DND-41 (cell line): ENCODE measurements around the gene GRIA1.
"Not testable (repeated sequence)": the region's sequence is repeated elsewhere in the genome, so short reads cannot be mapped to it uniquely, and the experiment has no call there.

ENCODE experiments used
- ATAC-seq: fragments of 200-7000 bp; cut with Tn5 transposase; 3 replicates; pipeline ENCODE4 v1.9.1; 2021; ENCODE audit warnings: low read depth; ENCODE audit not compliant: insufficient read depth
- DNase-seq: peaks from one replicate; pipeline ENCODE4 v3.0.0-alpha.2; 2020
- H2AFZ ChIP-seq: 2 replicates; pipeline ENCODE4 v1.6.0; 2012; ENCODE audit warnings: low read depth, low read length
- H3K27ac ChIP-seq: 2 replicates; pipeline ENCODE4 v1.5.1; 2012; ENCODE audit warnings: low read length, inconsistent platforms
- H3K27me3 ChIP-seq: fragments of 200-600 bp; sonication (generic); 2 replicates; pipeline ENCODE4 v1.6.0; 2012; ENCODE audit warnings: low read length, mild to moderate bottlenecking, inconsistent platforms; ENCODE audit not compliant: insufficient read depth, poor library complexity
- H3K36me3 ChIP-seq: 2 replicates; pipeline ENCODE4 v1.5.1; 2012; ENCODE audit warnings: low read length, inconsistent platforms; ENCODE audit not compliant: insufficient read depth
- H3K4me1 ChIP-seq: 2 replicates; pipeline ENCODE4 v1.5.1; 2012; ENCODE audit warnings: mild to moderate bottlenecking, low read length; ENCODE audit not compliant: insufficient read depth
- H3K4me2 ChIP-seq: 2 replicates; pipeline ENCODE4 v1.6.0; 2012; ENCODE audit warnings: mild to moderate bottlenecking, moderate library complexity, low read length, inconsistent platforms; ENCODE audit not compliant: insufficient read depth
- H3K4me3 ChIP-seq, 2 experiments: fragments of 200-600 bp in 1 of 2; shearing (Covaris generic) in 1 of 2; 2 replicates each; pipeline ENCODE4 v1.5.1; 2012 to 2016; ENCODE audit warnings: inconsistent platforms in 2 of 2, low read length in 2 of 2, mild to moderate bottlenecking in 2 of 2, low read depth in 1 of 2, moderate library complexity in 1 of 2
- H3K79me2 ChIP-seq: 2 replicates; pipeline ENCODE4 v1.6.0; 2012; ENCODE audit warnings: low read length, inconsistent platforms; ENCODE audit not compliant: insufficient read depth
- H3K9ac ChIP-seq: 2 replicates; pipeline ENCODE4 v1.6.0; 2012; ENCODE audit warnings: low read depth, mild to moderate bottlenecking, inconsistent platforms, low read length, moderate library complexity
- H3K9me3 ChIP-seq: 2 replicates; pipeline ENCODE4 v1.5.1; 2012; ENCODE audit warnings: low read length, moderate library complexity, mild to moderate bottlenecking, inconsistent platforms; ENCODE audit not compliant: insufficient read depth, severe bottlenecking
- H4K20me1 ChIP-seq: 2 replicates; pipeline ENCODE4 v1.6.0; 2012; ENCODE audit warnings: low read length; ENCODE audit not compliant: insufficient read depth
- CTCF ChIP-seq: IDR thresholded peaks from 2 replicates; pipeline ENCODE4 v1.5.1; 2012; ENCODE audit warnings: borderline replicate concordance, low read length, moderate library complexity, mild to moderate bottlenecking; ENCODE audit not compliant: poor library complexity, severe bottlenecking; ENCODE audit errors: extremely low read depth
- EZH2 ChIP-seq: IDR thresholded peaks from 3 replicates; pipeline ENCODE4 v1.6.1; 2012; ENCODE audit warnings: borderline replicate concordance, low read depth, mild to moderate bottlenecking, moderate library complexity, low read length, inconsistent platforms; ENCODE audit not compliant: severe bottlenecking

GRIA1 gene

GRCh38 chr5:153718713-153719112 lies 228.2 kb downstream of the GRIA1 start:
- no peaks in the 10 kb centered on the region for H3K79me2 ChIP-seq
- H3K27me3 ChIP-seq, result no peaks in the 10 kb centered on the region
- no peaks in the 10 kb centered on the region for H4K20me1 ChIP-seq
- H2AFZ ChIP-seq, result no peak overlapping the region
- H3K9ac ChIP-seq, result no peak overlapping the region
- no peaks in the 10 kb centered on the region for H3K36me3 ChIP-seq
- no peaks in the 10 kb centered on the region for H3K4me1 ChIP-seq
- no peak for DNase-seq
- no peak overlapping the region for H3K4me2 ChIP-seq
- TF ChIP-seq CTCF (no peak), EZH2 (no peak)
- ATAC-seq, result no peak
- H3K9me3 ChIP-seq, result no peaks in the 10 kb centered on the region
- H3K4me3 ChIP-seq, result no peak overlapping the region
- H3K27ac ChIP-seq, result no peak overlapping the region

GRCh38 chr5:153719324-153719723 lies 228.9 kb downstream of the GRIA1 start:
- Histone ChIP-seq H3K4me1 (no peaks in the 10 kb centered on the region), H4K20me1 (no peaks in the 10 kb centered on the region), H3K79me2 (no peaks in the 10 kb centered on the region), H3K27me3 (no peaks in the 10 kb centered on the region), H3K27ac (no peak overlapping the region), H3K4me2 (no peak overlapping the region), H3K36me3 (no peaks in the 10 kb centered on the region), H2AFZ (no peak overlapping the region), H3K4me3 (no peak overlapping the region), H3K9ac (no peak overlapping the region), H3K9me3 (no peaks in the 10 kb centered on the region)
- no peak for DNase-seq
- no peak for ATAC-seq
- TF ChIP-seq CTCF, result no peak
- TF ChIP-seq EZH2, result no peak

GRCh38 chr5:153723022-153723610 lies 232.6 kb downstream of the GRIA1 start:
- H3K9me3 ChIP-seq, H2AFZ ChIP-seq, H3K79me2 ChIP-seq, H3K27me3 ChIP-seq, H3K36me3 ChIP-seq, ATAC-seq, H3K4me3 ChIP-seq, H3K4me1 ChIP-seq, H3K4me2 ChIP-seq, H3K27ac ChIP-seq, H3K9ac ChIP-seq, H4K20me1 ChIP-seq, DNase-seq: not testable (repeated sequence)

GRCh38 chr5:153742060-153742459 lies 251.6 kb downstream of the GRIA1 start:
- Histone ChIP-seq H3K27ac (no peak overlapping the region), H3K4me3 (no peak overlapping the region), H3K4me1 (no peaks in the 10 kb centered on the region), H3K36me3 (no peaks in the 10 kb centered on the region), H3K27me3 (no peaks in the 10 kb centered on the region), H2AFZ (no peak overlapping the region), H4K20me1 (no peaks in the 10 kb centered on the region), H3K79me2 (no peaks in the 10 kb centered on the region), H3K4me2 (no peak overlapping the region), H3K9ac (no peak overlapping the region), H3K9me3 (peaks cover 3% of the 10 kb centered on the region)
- ATAC-seq (no peak), DNase-seq (no peak)
- TF ChIP-seq CTCF (no peak), EZH2 (no peak)
